HFFc6 (cell line): ENCODE results near the gene ABCF2. TPM values are rescaled to one million over a fixed set of nuclear protein-coding genes. Genes with fewer than 3 reads are reported as not detected.

Experiments
- DNase-seq: peaks from one replicate; pipeline ENCODE4 v3.0.0-alpha.2; 2018
- H3K27ac Mint-ChIP-seq: 2 replicates; pipeline ENCODE4 v1.8.0; 2020; ENCODE audit warnings: mild to moderate bottlenecking, mixed read lengths
- H3K27me3 Mint-ChIP-seq: 2 replicates; pipeline ENCODE4 v1.8.0; 2021; ENCODE audit warnings: mild to moderate bottlenecking, moderate library complexity, mixed read lengths; ENCODE audit not compliant: insufficient read depth
- H3K36me3 Mint-ChIP-seq: 2 replicates; pipeline ENCODE4 v1.8.0; 2021; ENCODE audit warnings: low read depth, mixed read lengths
- H3K4me1 Mint-ChIP-seq: 2 replicates; pipeline ENCODE4 v1.8.0; 2020; ENCODE audit warnings: low read depth, mixed read lengths
- H3K4me3 Mint-ChIP-seq: 2 replicates; pipeline ENCODE4 v1.8.0; 2020; ENCODE audit warnings: mild to moderate bottlenecking, moderate library complexity, mixed read lengths
- H3K9me3 Mint-ChIP-seq: 2 replicates; pipeline ENCODE4 v1.8.0; 2020; ENCODE audit warnings: mild to moderate bottlenecking, mixed read lengths
- total RNA-seq, 6 experiments: library from RNA; stranded (reverse); fragmentation: NEBNext Ultra II Directional; extraction: Animal tissue kit (Norgen Biotek cat#: 25700); gene quantifications; 2 replicates in 1 of 6; 3 replicates in 5 of 6; pipeline ENCODE4 v1.2.3, GENCODE V29; 2021
- TF ChIP-seq, protein P1 (sequence below): fragments of 200-600 bp; sonication (generic); IDR thresholded peaks from 2 replicates; pipeline ENCODE4 v1.5.0; 2021; ENCODE audit warnings: antibody characterized with exemption, mild to moderate bottlenecking

The ABCF2 gene
- total RNA-seq, 6 experiments from 2014 or later: 63.8 to 79.7 (median 67.8) TPM

GRCh38 chr7:151225948-151226510, 976 bp downstream of the ABCF2 start:
- Mint-ChIP-seq H3K27ac (peak overlapping the region; percentile 96), H3K4me1 (peaks cover 33% of the 10 kb centered on the region), H3K4me3 (peak overlapping the region; percentile 97), H3K36me3 (peaks cover 35% of the 10 kb centered on the region), H3K27me3 (no peaks in the 10 kb centered on the region; the same call in 1 of the 2 replicates), H3K9me3 (no peaks in the 10 kb centered on the region)
- no peak for DNase-seq
- TF ChIP-seq, protein P1, sequence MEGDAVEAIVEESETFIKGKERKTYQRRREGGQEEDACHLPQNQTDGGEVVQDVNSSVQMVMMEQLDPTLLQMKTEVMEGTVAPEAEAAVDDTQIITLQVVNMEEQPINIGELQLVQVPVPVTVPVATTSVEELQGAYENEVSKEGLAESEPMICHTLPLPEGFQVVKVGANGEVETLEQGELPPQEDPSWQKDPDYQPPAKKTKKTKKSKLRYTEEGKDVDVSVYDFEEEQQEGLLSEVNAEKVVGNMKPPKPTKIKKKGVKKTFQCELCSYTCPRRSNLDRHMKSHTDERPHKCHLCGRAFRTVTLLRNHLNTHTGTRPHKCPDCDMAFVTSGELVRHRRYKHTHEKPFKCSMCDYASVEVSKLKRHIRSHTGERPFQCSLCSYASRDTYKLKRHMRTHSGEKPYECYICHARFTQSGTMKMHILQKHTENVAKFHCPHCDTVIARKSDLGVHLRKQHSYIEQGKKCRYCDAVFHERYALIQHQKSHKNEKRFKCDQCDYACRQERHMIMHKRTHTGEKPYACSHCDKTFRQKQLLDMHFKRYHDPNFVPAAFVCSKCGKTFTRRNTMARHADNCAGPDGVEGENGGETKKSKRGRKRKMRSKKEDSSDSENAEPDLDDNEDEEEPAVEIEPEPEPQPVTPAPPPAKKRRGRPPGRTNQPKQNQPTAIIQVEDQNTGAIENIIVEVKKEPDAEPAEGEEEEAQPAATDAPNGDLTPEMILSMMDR: no peak

DNA sequence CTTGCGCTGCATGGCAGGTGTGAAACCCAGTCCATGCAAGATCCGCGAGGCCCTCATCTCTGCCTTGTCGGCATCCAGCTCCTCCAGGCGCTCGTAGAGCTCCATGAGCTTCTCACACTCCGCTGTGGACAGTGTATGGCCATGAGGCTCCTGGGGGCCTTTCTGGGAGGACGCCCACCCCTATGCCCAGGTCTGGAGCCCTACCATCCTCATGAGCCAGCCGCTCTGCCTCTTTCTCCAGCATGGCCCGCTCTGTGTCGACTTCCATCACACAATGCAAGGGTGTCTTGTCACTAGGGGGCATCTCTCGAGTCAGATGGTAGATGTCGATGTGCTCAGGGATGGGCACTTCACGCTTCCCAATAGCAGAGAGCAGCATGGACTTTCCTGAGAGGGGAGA, 3.3 kb downstream of the ABCF2 start:
- DNase-seq: no peak
- Mint-ChIP-seq H3K27ac (no peak overlapping the region), H3K9me3 (no peaks in the 10 kb centered on the region), H3K36me3 (peaks cover 44% of the 10 kb centered on the region), H3K4me3 (no peak overlapping the region), H3K4me1 (peaks cover 30% of the 10 kb centered on the region), H3K27me3 (no peaks in the 10 kb centered on the region; the same call in 1 of the 2 replicates)
- TF ChIP-seq, protein P1: no peak; the same call in 1 of the 2 replicates

DNA sequence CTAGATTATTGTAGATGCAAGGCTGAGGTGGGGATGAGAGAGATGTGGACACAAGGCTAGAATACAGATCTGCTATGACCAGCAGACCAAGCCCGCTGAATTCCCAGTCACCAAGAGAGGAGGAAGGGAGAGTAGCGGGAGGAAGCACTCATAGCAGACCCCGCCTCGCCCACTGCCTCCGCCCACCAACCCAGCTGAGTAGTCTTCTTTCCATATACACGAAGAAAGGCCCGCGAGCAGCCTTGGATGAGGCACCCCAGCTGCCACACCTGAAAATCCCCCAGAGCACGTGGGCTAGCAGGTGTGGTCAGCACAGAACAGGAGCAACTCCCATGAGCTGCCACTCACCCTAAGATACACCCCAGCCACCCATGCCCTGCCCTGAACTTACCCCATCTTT, 8.8 kb downstream of the ABCF2 start:
- Mint-ChIP-seq H3K9me3 (no peaks in the 10 kb centered on the region), H3K27ac (no peak overlapping the region), H3K36me3 (peaks cover 42% of the 10 kb centered on the region), H3K4me3 (no peak overlapping the region), H3K4me1 (no peaks in the 10 kb centered on the region), H3K27me3 (no peaks in the 10 kb centered on the region)
- DNase-seq: no peak
- TF ChIP-seq, protein P1: no peak

GRCh38 chr7:151215396-151215795, 11.6 kb downstream of the ABCF2 start:
- H3K4me3 Mint-ChIP-seq: no peak overlapping the region
- peaks cover 6% of the 10 kb centered on the region for H3K27me3 Mint-ChIP-seq
- no peaks in the 10 kb centered on the region for H3K9me3 Mint-ChIP-seq
- H3K36me3 Mint-ChIP-seq: peaks cover 37% of the 10 kb centered on the region
- no peak overlapping the region for H3K27ac Mint-ChIP-seq
- no peak for DNase-seq
- H3K4me1 Mint-ChIP-seq: no peaks in the 10 kb centered on the region
- TF ChIP-seq, protein P1: no peak

DNA sequence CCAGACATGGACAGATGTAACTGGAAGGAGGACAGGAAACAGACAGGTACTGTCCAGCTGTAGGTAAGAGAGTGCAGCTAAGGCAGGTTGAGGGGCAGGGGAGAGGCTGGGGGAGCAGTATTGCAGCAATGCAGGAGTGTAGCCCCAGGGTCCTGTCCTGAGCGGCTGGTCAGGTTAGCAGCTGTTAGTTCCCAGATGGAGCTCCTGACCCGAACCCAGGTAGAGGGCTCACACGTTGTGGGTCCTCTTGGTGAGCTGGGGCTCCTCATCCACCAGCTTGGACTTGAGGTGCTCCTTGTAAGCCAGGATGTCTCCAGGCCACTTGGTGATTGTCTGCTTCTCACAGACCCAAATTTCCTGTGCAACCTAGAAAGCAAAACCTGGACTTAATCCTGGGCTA, 13.2 kb downstream of the ABCF2 start:
- H3K4me1 Mint-ChIP-seq: no peaks in the 10 kb centered on the region
- H3K27me3 Mint-ChIP-seq: peaks cover 13% of the 10 kb centered on the region
- H3K27ac Mint-ChIP-seq: no peak overlapping the region
- no peak overlapping the region for H3K4me3 Mint-ChIP-seq
- no peak for DNase-seq
- TF ChIP-seq, protein P1: no peak
- no peaks in the 10 kb centered on the region for H3K9me3 Mint-ChIP-seq
- peaks cover 31% of the 10 kb centered on the region for H3K36me3 Mint-ChIP-seq

- no peak for DNase-seq
- no peaks in the 10 kb centered on the region for H3K9me3 Mint-ChIP-seq
- no peak overlapping the region for H3K4me3 Mint-ChIP-seq
- H3K27me3 Mint-ChIP-seq: peaks cover 13% of the 10 kb centered on the region
- TF ChIP-seq, protein P1: no peak
- H3K4me1 Mint-ChIP-seq: no peaks in the 10 kb centered on the region
- peaks cover 19% of the 10 kb centered on the region for H3K36me3 Mint-ChIP-seq
- no peak overlapping the region for H3K27ac Mint-ChIP-seq
These were observed 14.4 kb downstream of the ABCF2 start for GRCh38 chr7:151212626-151213025.
